ENCODE data around the gene KCNQ2. TPM values are rescaled to one million over a fixed set of nuclear protein-coding genes. Genes with fewer than 3 reads are reported as not detected.

Gene KCNQ2
- total and polyA plus RNA-seq, 3 donors from 2014 or later = 36.2 to 60.9 (median 49.2) TPM

GRCh38 chr20:63443606-63444395 lies 28.7 kb downstream of the KCNQ2 start:
- Histone ChIP-seq H3K4me3 (no peak overlapping the region), H3K27me3 (no peaks in the 10 kb centered on the region), H3K27ac (no peak overlapping the region), H3K4me1 (no peaks in the 10 kb centered on the region), H3K36me3 (ENCODE audit: low read depth, missing control alignments) (no peaks in the 10 kb centered on the region), H3K9me3 (no peaks in the 10 kb centered on the region)
- intact Hi-C loops (cut with DNase I; ENCODE audit: low total_unique reads) = no loop called here
- DNase-seq = no peak
- TF ChIP-seq CTCF (IDR thresholded peaks at IDR 0.05) (no peak), POLR2A (IDR thresholded peaks at IDR 0.05) (no peak)
- WGBS, 2 donors = 92 to 95% methylated on average over 20 to 25 of the region's 25 CpGs

DNA sequence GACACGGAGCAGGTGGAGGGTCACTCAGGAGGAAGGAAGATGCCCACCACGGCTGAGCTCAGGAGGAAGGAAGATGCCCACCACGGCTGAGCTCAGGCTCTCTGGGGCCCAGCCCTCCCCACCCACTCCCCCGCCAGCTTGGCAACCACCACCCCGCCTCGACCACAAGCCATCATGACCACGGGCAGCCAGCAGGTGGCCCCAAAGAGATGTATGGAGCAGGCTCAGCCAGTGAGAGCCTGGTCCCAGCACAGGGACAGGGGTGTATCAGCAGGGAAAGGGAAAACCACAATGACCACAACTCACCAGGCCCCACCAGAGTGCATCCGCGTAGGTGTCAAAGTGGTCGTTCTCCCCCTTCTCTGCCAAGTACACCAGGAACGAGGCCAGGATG lies 30.4 kb downstream of the KCNQ2 start:
- Histone ChIP-seq H3K27ac (no peak overlapping the region), H3K36me3 (ENCODE audit: low read depth, missing control alignments) (no peaks in the 10 kb centered on the region), H3K4me3 (no peak overlapping the region), H3K27me3 (no peaks in the 10 kb centered on the region), H3K4me1 (no peaks in the 10 kb centered on the region), H3K9me3 (no peaks in the 10 kb centered on the region)
- WGBS, 2 donors = 42 to 54% methylated on average over 6 to 11 of the region's 11 CpGs
- TF ChIP-seq CTCF (IDR thresholded peaks at IDR 0.05) (peak in 1 of 3 experiments; percentile 36), POLR2A (IDR thresholded peaks at IDR 0.05) (no peak)
- intact Hi-C loops (cut with DNase I; ENCODE audit: low total_unique reads) = no loop called here
- peak; percentile 74 for DNase-seq

DNA sequence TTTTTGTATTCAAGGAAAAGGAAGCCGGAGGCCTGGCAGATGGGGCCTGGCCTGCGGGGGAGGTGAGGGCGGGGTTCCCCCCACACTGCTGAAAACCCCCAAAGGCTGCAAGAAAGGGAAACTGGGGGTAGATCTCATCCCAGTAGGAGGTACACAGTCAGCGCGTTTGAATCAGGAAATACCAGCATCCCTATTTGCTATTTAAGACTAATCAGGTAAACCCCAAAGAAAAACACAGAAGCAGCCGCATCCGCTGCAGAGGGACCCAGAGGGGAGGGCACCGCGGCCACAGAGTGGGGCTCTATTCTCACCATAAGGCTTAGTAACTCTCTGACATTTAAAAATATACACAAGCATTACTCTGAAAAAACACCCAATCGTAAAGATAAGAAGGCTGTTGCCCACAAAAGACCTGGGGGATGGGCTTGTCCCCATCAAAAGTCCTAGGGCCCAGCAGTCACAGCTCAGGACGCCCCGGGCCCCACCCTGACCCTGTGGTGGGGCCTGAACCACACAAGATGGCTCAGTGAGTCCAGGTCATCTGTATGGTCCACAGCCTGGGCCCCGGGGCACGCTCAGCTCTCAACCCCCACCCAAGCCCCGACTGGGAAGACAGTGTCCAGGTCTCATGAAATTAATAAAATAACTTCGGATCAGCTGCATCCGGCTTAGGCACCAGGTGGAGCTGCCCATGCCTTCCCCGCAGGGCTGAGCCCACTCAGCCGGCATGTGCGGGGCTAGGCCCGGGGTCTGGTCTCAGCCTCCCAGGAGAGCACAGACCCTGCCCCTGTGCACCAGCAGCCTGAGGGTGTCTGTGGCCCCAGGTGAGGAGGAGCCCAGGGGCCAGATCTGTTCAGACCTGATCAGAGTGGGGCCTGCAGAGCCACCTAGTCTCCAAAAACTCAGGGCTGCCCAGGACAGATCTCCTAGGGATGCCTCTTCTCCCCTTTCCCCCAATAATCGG lies 31.0 kb downstream of the KCNQ2 start:
- Histone ChIP-seq H3K4me3 (no peak overlapping the region), H3K27ac (no peak overlapping the region), H3K27me3 (no peaks in the 10 kb centered on the region), H3K4me1 (no peaks in the 10 kb centered on the region), H3K9me3 (no peaks in the 10 kb centered on the region), H3K36me3 (ENCODE audit: low read depth, missing control alignments) (no peaks in the 10 kb centered on the region)
- TF ChIP-seq POLR2A (IDR thresholded peaks at IDR 0.05) (no peak), CTCF (IDR thresholded peaks at IDR 0.05) (no peak)
- intact Hi-C loops (cut with DNase I; ENCODE audit: low total_unique reads) = no loop called here
- 62 to 72% methylated on average over 15 to 22 of the region's 22 CpGs for WGBS, 2 donors
- DNase-seq = no peak

- intact Hi-C loops (cut with DNase I; ENCODE audit: low total_unique reads) = no loop called here
- Histone ChIP-seq H3K4me1 (no peaks in the 10 kb centered on the region), H3K9me3 (no peaks in the 10 kb centered on the region), H3K27ac (no peak overlapping the region), H3K4me3 (no peak overlapping the region), H3K36me3 (ENCODE audit: low read depth, missing control alignments) (no peaks in the 10 kb centered on the region), H3K27me3 (no peaks in the 10 kb centered on the region)
- no peak for DNase-seq
- TF ChIP-seq POLR2A (IDR thresholded peaks at IDR 0.05) (no peak), CTCF (IDR thresholded peaks at IDR 0.05) (no peak)
- 88 to 90% methylated on average over 18 to 26 of the region's 26 CpGs for WGBS, 2 donors
Measured at GRCh38 chr20:63440366-63440955, 32.0 kb downstream of the KCNQ2 start.

All from testis (tissue), 3 donors.